HepG2 (cell line): ENCODE measurements around the gene CCDC85C. TPM values are rescaled to one million over a fixed set of nuclear protein-coding genes. Genes with fewer than 3 reads are reported as not detected.

Source experiments
- ATAC-seq: fragments of 200-7000 bp; cut with Tn5 transposase; 3 replicates; pipeline ENCODE4 v1.9.1; 2020; ENCODE audit warnings: mild to moderate bottlenecking, moderate library complexity
- BruUV-seq: library from RNA; stranded (reverse); fragments of 400-500 nt; replicated peaks from 2 replicates; lab custom pipeline; 2021; lab: Mats Ljungman, UMichigan
- CTCF ChIA-PET: fragments of 300-600 bp; formaldehyde crosslinking; extraction: SDS; loops from one replicate; lab custom pipeline; 2021; ENCODE audit warnings: low total read pairs, inconsistent platforms, low intra/inter-chr PET ratio; lab: Yijun Ruan, JAX
- POLR2A ChIA-PET: fragments of 350-600 bp; sonication (Branson Sonifier 250); formaldehyde crosslinking; loops from one replicate; lab custom pipeline; 2020; ENCODE audit warnings: antibody characterized with exemption, inconsistent platforms; lab: Yijun Ruan, JAX
- DNase-seq: peaks from one replicate; pipeline ENCODE4 v3.0.0-alpha.2; 2015; ENCODE audit warnings: low spot score
- FAIRE-seq: peaks from 3 replicates; lab custom pipeline; 2011; peaks lifted over from hg19 to GRCh38; lab: Jason Lieb, UNC
- H2AFZ ChIP-seq: one replicate; pipeline ENCODE4 v1.6.1; 2011; ENCODE audit warnings: low read length, inconsistent platforms
- H3K27ac ChIP-seq: fragments of 300-600 bp; 3 replicates; pipeline ENCODE4 v1.8.0; 2011; ENCODE audit warnings: mixed run types, mild to moderate bottlenecking, mixed read lengths, low read length, inconsistent platforms; ENCODE audit not compliant: insufficient read depth; ENCODE audit errors: extremely low read length
- H3K27me3 ChIP-seq, 2 experiments: fragments of 200-600 bp in 1 of 2; 2 replicates in 1 of 2; 3 replicates in 1 of 2; pipeline versions ENCODE4 v1.6.0 to v1.8.0; 2011; ENCODE audit warnings: low read length in 2 of 2, mild to moderate bottlenecking in 2 of 2, moderate library complexity in 2 of 2, inconsistent platforms in 1 of 2; ENCODE audit not compliant: insufficient read depth in 2 of 2, control insufficient read depth in 1 of 2
- H3K36me3 ChIP-seq, 2 experiments: fragments of 200-600 bp in 1 of 2; replicated peaks in 1 of 2; 2 replicates in 1 of 2; 3 replicates in 1 of 2; pipeline versions ENCODE4 v1.5.1 to v1.8.0; 2011; ENCODE audit warnings: low read length in 2 of 2, inconsistent platforms in 1 of 2; ENCODE audit not compliant: insufficient read depth in 2 of 2, control insufficient read depth in 1 of 2
- H3K4me1 ChIP-seq: 2 replicates; pipeline ENCODE4 v1.5.1; 2012; ENCODE audit warnings: low read length, inconsistent platforms; ENCODE audit not compliant: insufficient read depth
- H3K4me2 ChIP-seq: 2 replicates; pipeline ENCODE4 v1.6.0; 2011; ENCODE audit warnings: low read depth, low read length, inconsistent platforms
- H3K4me3 ChIP-seq, 3 experiments: fragments of 200-600 bp in 1 of 3; sonication (generic), shearing (Covaris generic) in 1 of 3; replicated peaks in 1 of 3; 2 replicates each; pipeline ENCODE4 v1.5.1; 2011 to 2016; ENCODE audit warnings: low read length in 3 of 3, inconsistent platforms in 2 of 3, low read depth in 2 of 3, mild to moderate bottlenecking in 2 of 3, control low read depth in 1 of 3, mixed read lengths in 1 of 3; ENCODE audit not compliant: insufficient read depth in 1 of 3
- H3K79me2 ChIP-seq: one replicate; pipeline ENCODE4 v1.6.1; 2011; ENCODE audit warnings: low read length, inconsistent platforms; ENCODE audit not compliant: insufficient read depth
- H3K9ac ChIP-seq: 2 replicates; pipeline ENCODE4 v1.6.0; 2011; ENCODE audit warnings: mild to moderate bottlenecking, low read depth, low read length, inconsistent platforms; ENCODE audit not compliant: insufficient read depth
- H3K9me3 ChIP-seq: 2 replicates; pipeline ENCODE4 v1.5.1; 2012; ENCODE audit warnings: mild to moderate bottlenecking, low read length
- H4K20me1 ChIP-seq: 2 replicates; pipeline ENCODE4 v1.6.0; 2011; ENCODE audit warnings: inconsistent platforms, mild to moderate bottlenecking, low read length, moderate library complexity; ENCODE audit not compliant: insufficient read depth
- RBM22 ChIP-seq: fragments of 200-400 bp; formaldehyde crosslinking; optimal IDR thresholded peaks from 2 replicates; pipeline ENCODE3; 2017; ENCODE audit warnings: mild to moderate bottlenecking, low read length, moderate library complexity
- TMF1 ChIP-seq: sonication (generic); formaldehyde crosslinking; IDR thresholded peaks from 2 replicates; pipeline ENCODE4 v1.8.1; 2022; ENCODE audit warnings: low read depth, missing genetic modification reagents
- ZNF263 ChIP-seq: sonication (generic); formaldehyde crosslinking; IDR thresholded peaks from 2 replicates; pipeline ENCODE4 v1.4.0; 2020; ENCODE audit warnings: missing genetic modification reagents
- ZNF7 ChIP-seq: IDR thresholded peaks from 2 replicates; pipeline ENCODE4 v1.6.1; 2016; ENCODE audit warnings: missing biosample characterization, missing genetic modification reagents
- WGBS: methylation state at CpG from one replicate; pipeline ENCODE4 v1.1.6; 2017; ENCODE audit warnings: low lambda C conversion rate; 5-methylcytosine and 5-hydroxymethylcytosine counted together
- in situ Hi-C: cut with HindIII; loops from 2 replicates; pipeline ENCODE4 v1.10.0; 2017; ENCODE audit warnings: low pct_unique_long_range_greater_than_20kb; ENCODE audit not compliant: extremely low pct_ligation_motif_present
- intact Hi-C: fragments of 100-400 bp; cut with micrococcal nuclease; formaldehyde crosslinking; loops from one replicate; pipeline ENCODE4 v1.10.0; 2022; ENCODE audit not compliant: unreplicated experiment
- polyA plus RNA-seq, 8 experiments: library from polyadenylated mRNA; depleted of rRNA in 3 of 8; stranded (reverse) in 7 of 8; unstranded in 1 of 8; fragments of >200 nt; fragmentation: Illumina TruSeq in 4 of 8; extraction: Trizol in 4 of 8; gene quantifications; 2 replicates each; pipeline versions ENCODE4 v1.2.1 to v1.2.3, GENCODE V29; 2011 to 2016; ENCODE audit warnings: low read depth in 4 of 8, missing spikeins in 1 of 8, mixed read lengths in 1 of 8; ENCODE audit not compliant: insufficient read depth in 1 of 8
- total RNA-seq, 5 experiments: library from RNA; depleted of rRNA; stranded (reverse); fragments of >200 nt; fragmentation: Illumina TruSeq; extraction: Trizol; gene quantifications; 2 replicates each; pipeline ENCODE4 v1.2.3, GENCODE V29; 2016; ENCODE audit warnings: low read depth in 1 of 5

The CCDC85C gene
- total and polyA plus RNA-seq, 2 of the 13 experiments (the other 11 are each of a cell fraction or from before 2014, with no cell fraction given): 18.8 to 43.8 TPM

DNA sequence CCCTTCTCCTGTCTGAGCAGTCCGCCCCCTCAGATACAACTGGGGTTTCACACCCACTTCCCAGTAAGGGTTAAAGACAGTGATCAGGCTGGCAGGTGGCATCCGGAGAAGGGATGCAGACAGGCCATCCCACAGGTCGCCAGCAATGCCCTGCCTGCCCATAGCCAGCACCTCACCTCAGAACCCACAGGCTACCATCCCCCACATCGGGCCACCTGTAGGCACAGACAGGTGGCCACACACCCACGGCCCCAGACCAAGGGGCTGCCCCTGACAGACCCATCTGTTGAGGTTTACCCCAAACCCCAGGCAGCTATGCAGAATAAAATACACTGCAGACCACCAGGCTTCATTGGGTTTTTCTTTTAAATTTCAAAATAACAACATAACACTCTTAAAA is 65.3 kb downstream of the CCDC85C start:
- Histone ChIP-seq H3K27me3 (no peaks in the 10 kb centered on the region), H3K4me2 (no peak overlapping the region), H3K27ac (no peak overlapping the region), H3K36me3 (peaks cover 0 to 3% of the 10 kb centered on the region in 2 experiments; a peak in 2 of 5 replicates), H3K4me3 (no peak overlapping the region), H2AFZ (no peak overlapping the region), H3K79me2 (peaks cover 61% of the 10 kb centered on the region), H3K9me3 (no peaks in the 10 kb centered on the region), H4K20me1 (peaks cover 50% of the 10 kb centered on the region), H3K4me1 (peaks cover 51% of the 10 kb centered on the region), H3K9ac (no peak overlapping the region)
- no TSS peak for BruUV-seq
- no peak for FAIRE-seq
- in situ Hi-C loops (no loop called here), intact Hi-C loops (no loop called here)
- CTCF ChIA-PET: no interaction called here
- no peak for ATAC-seq
- no peak for DNase-seq
- 100% methylated on average over 2 of the region's 5 CpGs for WGBS
- POLR2A ChIA-PET: no interaction called here
- TF ChIP-seq RBM22 (peak; percentile 51), ZNF7 (CRISPR knock-in tag) (no peak)
- TF ChIP-seq, all 625 proteins: peak for 1

DNA sequence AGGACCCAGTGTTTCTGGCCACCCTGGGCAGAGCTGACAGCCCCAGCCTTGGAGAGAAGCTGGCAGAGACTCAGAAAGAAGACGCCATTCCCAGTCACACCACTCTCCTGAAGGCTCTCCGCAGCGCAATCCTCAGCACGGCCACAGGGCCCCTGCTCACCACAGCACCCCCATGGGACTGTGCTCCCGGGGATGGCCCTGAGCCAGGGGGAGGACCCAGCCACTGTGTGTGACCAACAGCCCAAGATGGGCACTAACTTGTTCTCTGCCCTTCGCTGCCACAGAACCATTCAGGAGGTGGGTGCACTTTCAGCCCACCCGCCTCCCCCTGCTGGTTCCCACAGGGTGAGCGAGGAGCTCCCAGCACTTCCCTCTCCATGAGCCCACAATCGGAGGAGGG is 65.7 kb downstream of the CCDC85C start:
- no peak overlapping the region for H2AFZ ChIP-seq
- DNase-seq: no peak
- H3K79me2 ChIP-seq: peaks cover 56% of the 10 kb centered on the region
- H3K4me2 ChIP-seq: no peak overlapping the region
- no peak overlapping the region for H3K9ac ChIP-seq
- no peaks in the 10 kb centered on the region for H3K9me3 ChIP-seq
- TF ChIP-seq ZNF263 (CRISPR knock-in tag) (peak; percentile 65; the same call in 1 of the 2 replicates), TMF1 (CRISPR knock-in tag) (no peak)
- TF ChIP-seq, all 625 proteins: peak for 1
- POLR2A ChIA-PET: interaction anchor here (1.5 kb wide), 1 partner anchor 14 kb away, joined by 8 read pairs; no protein-coding TSS in a partner anchor
- in situ Hi-C loops: no loop called here
- Histone ChIP-seq H3K36me3 (peaks cover 0 to 5% of the 10 kb centered on the region in 2 experiments; a peak in 2 of 5 replicates), H3K4me3 (no peak overlapping the region), H3K4me1 (peaks cover 46% of the 10 kb centered on the region), H3K27ac (no peak overlapping the region), H3K27me3 (no peaks in the 10 kb centered on the region), H4K20me1 (peaks cover 45% of the 10 kb centered on the region; the same call in 1 of the 2 replicates)
- CTCF ChIA-PET: no interaction called here
- intact Hi-C loops: no loop called here
- FAIRE-seq: no peak
- WGBS: 77% methylated on average over 3 of the region's 9 CpGs
- BruUV-seq: no TSS peak
- ATAC-seq: peak; percentile 42
